Loucy (cell line): ENCODE data around the gene CTNND2.

Experiments
- H2AFZ ChIP-seq: fragments of 200-600 bp; sonication (generic); 2 replicates; pipeline ENCODE4 v1.6.0; 2016; ENCODE audit warnings: antibody characterized with exemption, mild to moderate bottlenecking, low read length, moderate library complexity
- H3F3A ChIP-seq: fragments of 200-600 bp; 2 replicates; pipeline ENCODE4 v1.6.0; 2016; ENCODE audit warnings: antibody characterized with exemption, low read depth, mild to moderate bottlenecking
- H3K27me3 ChIP-seq: fragments of 200-600 bp; sonication (generic); 2 replicates; pipeline ENCODE4 v1.6.1; 2014; ENCODE audit warnings: low read length, mild to moderate bottlenecking; ENCODE audit not compliant: insufficient read depth, poor library complexity, severe bottlenecking
- H3K36me3 ChIP-seq: fragments of 200-600 bp; sonication (generic); 2 replicates; pipeline ENCODE4 v1.6.1; 2016; ENCODE audit warnings: low read length; ENCODE audit not compliant: insufficient read depth
- H3K4me1 ChIP-seq: fragments of 200-600 bp; sonication (generic); 2 replicates; pipeline ENCODE4 v1.5.1; 2014; ENCODE audit warnings: low read length, mild to moderate bottlenecking; ENCODE audit not compliant: insufficient read depth, poor library complexity, severe bottlenecking
- H3K4me2 ChIP-seq: fragments of 200-600 bp; sonication (generic); 2 replicates; pipeline ENCODE4 v1.6.0; 2014; ENCODE audit warnings: antibody characterized with exemption, low read length, low read depth, mild to moderate bottlenecking; ENCODE audit not compliant: poor library complexity, severe bottlenecking
- H3K4me3 ChIP-seq: fragments of 200-600 bp; sonication (generic); 2 replicates; pipeline ENCODE4 v1.5.1; 2014; ENCODE audit warnings: low read length, mild to moderate bottlenecking, mixed read lengths; ENCODE audit not compliant: poor library complexity, severe bottlenecking
- H3K79me2 ChIP-seq: fragments of 200-600 bp; sonication (generic); 2 replicates; pipeline ENCODE4 v1.6.1; 2014; ENCODE audit warnings: low read length; ENCODE audit not compliant: insufficient read depth
- H3K9ac ChIP-seq: fragments of 200-600 bp; sonication (generic); 2 replicates; pipeline ENCODE4 v1.6.0; 2014; ENCODE audit warnings: mild to moderate bottlenecking, low read depth, low read length, moderate library complexity; ENCODE audit not compliant: poor library complexity, severe bottlenecking
- H3K9me2 ChIP-seq: fragments of 200-600 bp; sonication (generic); replicated peaks from 2 replicates; pipeline ENCODE4 v1.6.1; 2016; ENCODE audit warnings: low read depth, low read length, mixed read lengths
- H3K9me3 ChIP-seq: fragments of 200-600 bp; sonication (generic); 2 replicates; pipeline ENCODE4 v1.6.1; 2014; ENCODE audit warnings: mild to moderate bottlenecking, antibody characterized with exemption, low read length, low read depth; ENCODE audit not compliant: insufficient read depth
- H4K20me1 ChIP-seq: fragments of 200-600 bp; sonication (generic); 2 replicates; pipeline ENCODE4 v1.6.0; 2014; ENCODE audit warnings: antibody characterized with exemption, low read length, mild to moderate bottlenecking; ENCODE audit not compliant: insufficient read depth, poor library complexity, severe bottlenecking
- EZH2phosphoT487 ChIP-seq: fragments of 200-600 bp; IDR thresholded peaks from 2 replicates; pipeline ENCODE4 v1.6.1; 2018; ENCODE audit warnings: antibody characterized with exemption, mild to moderate bottlenecking, moderate library complexity, borderline replicate concordance
- TF ChIP-seq, protein P1 (sequence below): fragments of 200-600 bp; sonication (generic); conservative IDR thresholded peaks from 2 replicates; pipeline ENCODE4 v1.5.1; 2014; ENCODE audit warnings: mild to moderate bottlenecking, antibody characterized with exemption, low read length

Gene CTNND2

DNA sequence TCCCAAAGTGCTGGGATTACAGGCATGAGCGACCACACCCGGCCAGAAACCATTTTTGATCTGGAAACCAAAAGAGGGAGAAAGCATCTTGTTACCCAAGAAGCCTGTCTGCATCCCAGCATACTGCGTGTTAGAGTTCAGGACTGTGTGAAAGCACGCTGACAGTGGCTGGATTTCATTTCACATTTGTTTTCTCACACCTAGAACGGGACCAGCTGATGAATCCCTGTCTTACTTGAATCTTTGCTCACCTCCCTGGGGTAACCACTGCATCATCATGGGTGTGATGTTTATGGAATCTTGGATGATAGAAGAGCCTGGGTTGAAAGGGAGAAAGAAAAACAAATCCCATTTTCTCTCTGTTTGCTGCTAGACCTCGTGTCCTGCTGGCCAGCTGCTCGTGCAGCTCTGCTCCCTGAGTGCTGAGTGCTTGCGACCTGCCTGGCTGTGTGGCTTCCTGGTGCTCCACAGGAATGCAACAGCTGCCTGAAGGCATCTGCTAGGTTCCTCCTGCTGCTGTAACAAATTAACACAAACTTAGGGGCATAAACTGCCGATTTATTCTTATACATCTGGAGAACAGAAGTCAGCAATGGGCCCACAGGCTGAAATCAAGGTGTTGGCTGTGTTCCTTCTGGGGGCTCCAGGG is 764.9 kb downstream of the CTNND2 start:
- Histone ChIP-seq H3K9ac (no peak overlapping the region), H3K27me3 (no peaks in the 10 kb centered on the region), H3K36me3 (no peaks in the 10 kb centered on the region), H2AFZ (no peak overlapping the region), H3F3A (no peaks in the 10 kb centered on the region), H4K20me1 (no peaks in the 10 kb centered on the region), H3K4me2 (no peak overlapping the region), H3K4me3 (no peak overlapping the region), H3K9me3 (no peaks in the 10 kb centered on the region), H3K9me2 (no peaks in the 10 kb centered on the region), H3K79me2 (no peaks in the 10 kb centered on the region), H3K4me1 (no peaks in the 10 kb centered on the region)
- no peak for TF ChIP-seq EZH2phosphoT487
- TF ChIP-seq, protein P1, sequence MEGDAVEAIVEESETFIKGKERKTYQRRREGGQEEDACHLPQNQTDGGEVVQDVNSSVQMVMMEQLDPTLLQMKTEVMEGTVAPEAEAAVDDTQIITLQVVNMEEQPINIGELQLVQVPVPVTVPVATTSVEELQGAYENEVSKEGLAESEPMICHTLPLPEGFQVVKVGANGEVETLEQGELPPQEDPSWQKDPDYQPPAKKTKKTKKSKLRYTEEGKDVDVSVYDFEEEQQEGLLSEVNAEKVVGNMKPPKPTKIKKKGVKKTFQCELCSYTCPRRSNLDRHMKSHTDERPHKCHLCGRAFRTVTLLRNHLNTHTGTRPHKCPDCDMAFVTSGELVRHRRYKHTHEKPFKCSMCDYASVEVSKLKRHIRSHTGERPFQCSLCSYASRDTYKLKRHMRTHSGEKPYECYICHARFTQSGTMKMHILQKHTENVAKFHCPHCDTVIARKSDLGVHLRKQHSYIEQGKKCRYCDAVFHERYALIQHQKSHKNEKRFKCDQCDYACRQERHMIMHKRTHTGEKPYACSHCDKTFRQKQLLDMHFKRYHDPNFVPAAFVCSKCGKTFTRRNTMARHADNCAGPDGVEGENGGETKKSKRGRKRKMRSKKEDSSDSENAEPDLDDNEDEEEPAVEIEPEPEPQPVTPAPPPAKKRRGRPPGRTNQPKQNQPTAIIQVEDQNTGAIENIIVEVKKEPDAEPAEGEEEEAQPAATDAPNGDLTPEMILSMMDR, result no peak

DNA sequence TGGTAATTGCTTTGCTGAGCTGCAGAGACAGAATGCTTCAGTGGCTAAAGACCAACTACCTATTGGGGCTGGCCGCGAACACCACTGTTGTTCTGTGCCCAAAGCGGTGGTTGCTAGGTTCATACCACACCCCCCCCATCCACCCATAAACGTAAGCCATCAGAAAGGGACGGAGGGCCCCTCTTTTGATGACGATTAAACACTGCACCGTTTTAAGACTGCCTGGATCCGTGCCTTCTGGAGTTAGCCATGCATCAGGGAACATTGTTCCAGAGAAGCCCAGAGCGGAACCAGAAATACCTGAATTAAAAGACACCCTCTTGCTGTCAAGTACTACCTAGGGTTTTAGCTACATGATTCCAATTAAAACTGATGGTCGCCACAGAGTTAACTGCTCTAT is 774.1 kb downstream of the CTNND2 start:
- Histone ChIP-seq H3K9ac (no peak overlapping the region), H3K9me3 (no peaks in the 10 kb centered on the region), H3K4me3 (no peak overlapping the region), H3K36me3 (no peaks in the 10 kb centered on the region), H3K27me3 (no peaks in the 10 kb centered on the region), H3K4me1 (no peaks in the 10 kb centered on the region), H3K9me2 (no peaks in the 10 kb centered on the region), H3F3A (no peaks in the 10 kb centered on the region), H2AFZ (no peak overlapping the region), H4K20me1 (no peaks in the 10 kb centered on the region), H3K79me2 (no peaks in the 10 kb centered on the region), H3K4me2 (no peak overlapping the region)
- TF ChIP-seq, protein P1, result no peak
- TF ChIP-seq EZH2phosphoT487, result no peak

- H3K4me1 ChIP-seq, result no peaks in the 10 kb centered on the region
- no peaks in the 10 kb centered on the region for H3K36me3 ChIP-seq
- no peaks in the 10 kb centered on the region for H3K9me3 ChIP-seq
- TF ChIP-seq, protein P1, result no peak
- no peak for TF ChIP-seq EZH2phosphoT487
- H3F3A ChIP-seq, result no peaks in the 10 kb centered on the region
- H3K4me2 ChIP-seq, result no peak overlapping the region
- H3K27me3 ChIP-seq, result peaks cover 4% of the 10 kb centered on the region
- H4K20me1 ChIP-seq, result no peaks in the 10 kb centered on the region
- H2AFZ ChIP-seq, result no peak overlapping the region
- H3K9ac ChIP-seq, result no peak overlapping the region
- no peaks in the 10 kb centered on the region for H3K9me2 ChIP-seq
- H3K4me3 ChIP-seq, result no peak overlapping the region
- no peaks in the 10 kb centered on the region for H3K79me2 ChIP-seq
Measured at GRCh38 chr5:11128021-11128420, 776.2 kb downstream of the CTNND2 start.
